ENCODE results near the gene ST7. TPM values are rescaled to one million over a fixed set of nuclear protein-coding genes. Genes with fewer than 3 reads are reported as not detected.

The ST7 gene
- total RNA-seq, 1 donor: 19.9 TPM

DNA sequence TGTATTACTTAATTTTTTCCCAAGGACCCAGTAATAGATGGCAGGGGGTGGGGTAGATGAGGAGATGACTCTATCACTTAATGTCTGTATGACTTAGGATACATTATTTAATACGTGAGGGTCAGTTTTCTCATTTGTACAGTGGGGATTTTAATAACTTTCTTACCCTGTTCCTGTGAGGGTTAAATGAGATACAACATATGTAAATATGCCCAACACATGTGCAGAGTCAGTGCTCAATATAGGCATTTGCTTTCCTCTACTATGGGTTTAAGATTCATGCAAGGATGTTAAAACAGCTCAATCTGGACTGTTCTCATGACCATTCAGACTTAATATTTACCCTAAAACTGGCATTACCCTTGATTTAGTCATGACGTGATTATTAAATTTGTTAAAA, 31.2 kb downstream of the ST7 start:
- no peak overlapping the region for H2AFZ ChIP-seq (ENCODE audit: low read length)
- no peak overlapping the region for H3K4me2 ChIP-seq (ENCODE audit: insufficient read depth, low read length)
- DNase-seq (ENCODE audit: insufficient read length, low spot score, missing footprints): no peak
- no peak overlapping the region for H3K27ac ChIP-seq (ENCODE audit: low read depth, low read length)
- peaks cover 7% of the 10 kb centered on the region for H3K4me1 ChIP-seq (ENCODE audit: insufficient read depth, low read length)
- no peaks in the 10 kb centered on the region for H3K27me3 ChIP-seq (ENCODE audit: insufficient read depth, low read length)
- TF ChIP-seq, protein P1, sequence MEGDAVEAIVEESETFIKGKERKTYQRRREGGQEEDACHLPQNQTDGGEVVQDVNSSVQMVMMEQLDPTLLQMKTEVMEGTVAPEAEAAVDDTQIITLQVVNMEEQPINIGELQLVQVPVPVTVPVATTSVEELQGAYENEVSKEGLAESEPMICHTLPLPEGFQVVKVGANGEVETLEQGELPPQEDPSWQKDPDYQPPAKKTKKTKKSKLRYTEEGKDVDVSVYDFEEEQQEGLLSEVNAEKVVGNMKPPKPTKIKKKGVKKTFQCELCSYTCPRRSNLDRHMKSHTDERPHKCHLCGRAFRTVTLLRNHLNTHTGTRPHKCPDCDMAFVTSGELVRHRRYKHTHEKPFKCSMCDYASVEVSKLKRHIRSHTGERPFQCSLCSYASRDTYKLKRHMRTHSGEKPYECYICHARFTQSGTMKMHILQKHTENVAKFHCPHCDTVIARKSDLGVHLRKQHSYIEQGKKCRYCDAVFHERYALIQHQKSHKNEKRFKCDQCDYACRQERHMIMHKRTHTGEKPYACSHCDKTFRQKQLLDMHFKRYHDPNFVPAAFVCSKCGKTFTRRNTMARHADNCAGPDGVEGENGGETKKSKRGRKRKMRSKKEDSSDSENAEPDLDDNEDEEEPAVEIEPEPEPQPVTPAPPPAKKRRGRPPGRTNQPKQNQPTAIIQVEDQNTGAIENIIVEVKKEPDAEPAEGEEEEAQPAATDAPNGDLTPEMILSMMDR (IDR thresholded peaks at IDR 0.05; ENCODE audit: extremely low read depth, low read depth, low read length): no peak
- H3K36me3 ChIP-seq (ENCODE audit: insufficient read depth, low read length): no peaks in the 10 kb centered on the region
- no peaks in the 10 kb centered on the region for H4K20me1 ChIP-seq (ENCODE audit: insufficient read depth, low read length)
- no peaks in the 10 kb centered on the region for H3K9me3 ChIP-seq (ENCODE audit: low read depth, low read length)
- H3K79me2 ChIP-seq (ENCODE audit: insufficient read depth, low read length): peaks cover 51% of the 10 kb centered on the region
- no peak overlapping the region for H3K4me3 ChIP-seq (ENCODE audit: insufficient read depth, low read length)

DNA sequence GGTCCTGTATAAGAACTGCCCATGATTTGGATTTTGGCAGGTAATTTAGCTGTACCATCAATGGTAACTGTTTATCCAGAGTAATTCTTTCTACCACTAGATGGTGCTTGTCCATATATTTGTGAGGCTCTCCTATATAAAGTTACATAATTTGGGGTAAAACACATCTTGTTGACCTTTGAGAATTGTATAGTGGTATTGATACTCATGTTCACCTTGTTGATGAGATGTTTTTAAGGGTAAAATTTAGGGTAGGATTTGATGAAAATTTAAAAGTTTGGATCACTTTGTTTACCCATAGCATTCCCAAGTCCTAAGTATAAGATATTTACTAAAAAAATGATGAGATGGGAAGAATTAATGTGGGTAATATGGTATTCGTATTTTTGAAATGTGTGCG, 31.6 kb downstream of the ST7 start:
- H3K79me2 ChIP-seq (ENCODE audit: insufficient read depth, low read length): peaks cover 51% of the 10 kb centered on the region
- no peaks in the 10 kb centered on the region for H3K9me3 ChIP-seq (ENCODE audit: low read depth, low read length)
- H3K4me1 ChIP-seq (ENCODE audit: insufficient read depth, low read length): peaks cover 7% of the 10 kb centered on the region
- no peak overlapping the region for H3K4me2 ChIP-seq (ENCODE audit: insufficient read depth, low read length)
- TF ChIP-seq, protein P1 (IDR thresholded peaks at IDR 0.05; ENCODE audit: extremely low read depth, low read depth, low read length): peak; percentile 77
- H3K4me3 ChIP-seq (ENCODE audit: insufficient read depth, low read length): no peak overlapping the region
- H3K27me3 ChIP-seq (ENCODE audit: insufficient read depth, low read length): no peaks in the 10 kb centered on the region
- H3K36me3 ChIP-seq (ENCODE audit: insufficient read depth, low read length): no peaks in the 10 kb centered on the region
- H4K20me1 ChIP-seq (ENCODE audit: insufficient read depth, low read length): no peaks in the 10 kb centered on the region
- no peak overlapping the region for H2AFZ ChIP-seq (ENCODE audit: low read length)
- H3K27ac ChIP-seq (ENCODE audit: low read depth, low read length): no peak overlapping the region
- peak; percentile 57 for DNase-seq (ENCODE audit: insufficient read length, low spot score, missing footprints)

GRCh38 chr7:116985575-116985974, 32.3 kb downstream of the ST7 start:
- TF ChIP-seq, protein P1 (IDR thresholded peaks at IDR 0.05; ENCODE audit: extremely low read depth, low read depth, low read length): no peak
- Histone ChIP-seq H3K79me2 (ENCODE audit: insufficient read depth, low read length) (peaks cover 48% of the 10 kb centered on the region), H3K36me3 (ENCODE audit: insufficient read depth, low read length) (no peaks in the 10 kb centered on the region), H3K4me2 (ENCODE audit: insufficient read depth, low read length) (no peak overlapping the region), H3K27me3 (ENCODE audit: insufficient read depth, low read length) (no peaks in the 10 kb centered on the region), H3K27ac (ENCODE audit: low read depth, low read length) (no peak overlapping the region), H3K9me3 (ENCODE audit: low read depth, low read length) (no peaks in the 10 kb centered on the region), H4K20me1 (ENCODE audit: insufficient read depth, low read length) (no peaks in the 10 kb centered on the region), H2AFZ (ENCODE audit: low read length) (no peak overlapping the region), H3K4me3 (ENCODE audit: insufficient read depth, low read length) (no peak overlapping the region), H3K4me1 (ENCODE audit: insufficient read depth, low read length) (peaks cover 7% of the 10 kb centered on the region)
- DNase-seq (ENCODE audit: insufficient read length, low spot score, missing footprints): no peak

GRCh38 chr7:116986611-116987565, 33.6 kb downstream of the ST7 start:
- no peak for DNase-seq (ENCODE audit: insufficient read length, low spot score, missing footprints)
- H4K20me1 ChIP-seq (ENCODE audit: insufficient read depth, low read length): no peaks in the 10 kb centered on the region

More at GRCh38 chr7:116986611-116987565, 33.6 kb downstream of the ST7 start:
- peaks cover 7% of the 10 kb centered on the region for H3K4me1 ChIP-seq (ENCODE audit: insufficient read depth, low read length)
- H3K27ac ChIP-seq (ENCODE audit: low read depth, low read length): no peak overlapping the region
- H3K4me3 ChIP-seq (ENCODE audit: insufficient read depth, low read length): no peak overlapping the region
- peaks cover 44% of the 10 kb centered on the region for H3K79me2 ChIP-seq (ENCODE audit: insufficient read depth, low read length)
- H3K36me3 ChIP-seq (ENCODE audit: insufficient read depth, low read length): no peaks in the 10 kb centered on the region
- TF ChIP-seq, protein P1 (IDR thresholded peaks at IDR 0.05; ENCODE audit: extremely low read depth, low read depth, low read length): no peak
- H3K4me2 ChIP-seq (ENCODE audit: insufficient read depth, low read length): no peak overlapping the region
- H3K9me3 ChIP-seq (ENCODE audit: low read depth, low read length): no peaks in the 10 kb centered on the region
- no peaks in the 10 kb centered on the region for H3K27me3 ChIP-seq (ENCODE audit: insufficient read depth, low read length)
- H2AFZ ChIP-seq (ENCODE audit: low read length): no peak overlapping the region

All from osteoblast (primary cell).